ENCODE data around the gene SPOCK1. TPM values are rescaled to one million over a fixed set of nuclear protein-coding genes. Genes with fewer than 3 reads are reported as not detected.

Gene SPOCK1
- polyA plus RNA-seq, 3 donors, result 1.8 to 5.7 (median 2.1) TPM

GRCh38 chr5:137481596-137481995 lies 17.5 kb downstream of the SPOCK1 start:
- Mint-ChIP-seq H3K4me1 (no peaks in the 10 kb centered on the region), H3K27ac (no peak overlapping the region), H3K9me3 (peaks cover 0 to 1% (median 0%) of the 10 kb centered on the region in 7 donors), H3K4me3 (no peak overlapping the region), H3K36me3 (peaks cover 0 to 1% of the 10 kb centered on the region in 2 donors), H3K27me3 (ENCODE audit: low read depth in 3 of 3) (peaks cover 0 to 1% (median under 1%) of the 10 kb centered on the region in 3 donors)
- Histone ChIP-seq H2AFZ (ENCODE audit: insufficient read depth, low read depth, low read length, poor library complexity, severe bottlenecking) (no peak overlapping the region), H3K4me2 (replicated peaks; ENCODE audit: extremely low read depth, low read length, poor library complexity, severe bottlenecking) (no peak overlapping the region), H3K9ac (ENCODE audit: insufficient read depth, low read length, poor library complexity, severe bottlenecking) (no peak overlapping the region), H3K79me2 (ENCODE audit: insufficient read depth, low read length) (no peaks in the 10 kb centered on the region), H3K27ac (ENCODE audit: low read depth in 1 of 2, low read length in 2 of 2) (no peak overlapping the region), H3K27me3 (ENCODE audit: control insufficient read depth in 2 of 2, insufficient read depth in 2 of 2, low read length in 2 of 2) (no peaks in the 10 kb centered on the region), H3K9me3 (replicated peaks in 1 of 2; ENCODE audit: control insufficient read depth in 1 of 2, insufficient read depth in 1 of 2, low read length in 2 of 2) (no peaks in the 10 kb centered on the region), H3K4me1 (ENCODE audit: control insufficient read depth in 1 of 2, insufficient read depth in 2 of 2, low read length in 2 of 2) (peaks cover 2 to 5% of the 10 kb centered on the region in 2 donors), H4K20me1 (ENCODE audit: insufficient read depth, low read length) (no peaks in the 10 kb centered on the region), H3K4me3 (replicated peaks in 1 of 3; ENCODE audit: low read depth in 2 of 3, low read length in 3 of 3) (no peak overlapping the region), H3K36me3 (replicated peaks in 1 of 2; ENCODE audit: control insufficient read depth in 1 of 2, insufficient read depth in 2 of 2, low read length in 2 of 2) (no peaks in the 10 kb centered on the region)
- intact Hi-C loops (cut with micrococcal nuclease), result no loop called here
- TF ChIP-seq CTCF (IDR thresholded peaks at IDR 0.05), result no peak
- DNase-seq, result no peak
- WGBS (ENCODE audit: insufficient coverage), result no CpG with 5 or more reads among the region's 4 CpGs

GRCh38 chr5:137478043-137478442 lies 21.1 kb downstream of the SPOCK1 start:
- H3K79me2 ChIP-seq (ENCODE audit: insufficient read depth, low read length), result no peaks in the 10 kb centered on the region
- Mint-ChIP-seq H3K9me3 (peaks cover 0 to 3% (median 0%) of the 10 kb centered on the region in 7 donors), H3K4me1 (no peaks in the 10 kb centered on the region), H3K4me3 (no peak overlapping the region), H3K36me3 (no peaks in the 10 kb centered on the region), H3K27me3 (ENCODE audit: low read depth in 3 of 3) (peaks cover 0 to 1% (median 1%) of the 10 kb centered on the region in 3 donors), H3K27ac (no peak overlapping the region)
- H3K27me3 ChIP-seq (ENCODE audit: control insufficient read depth in 2 of 2, insufficient read depth in 2 of 2, low read length in 2 of 2), result no peaks in the 10 kb centered on the region
- H3K4me1 ChIP-seq (ENCODE audit: control insufficient read depth in 1 of 2, insufficient read depth in 2 of 2, low read length in 2 of 2), result peaks cover 2 to 5% of the 10 kb centered on the region in 2 donors
- no peak overlapping the region for H3K27ac ChIP-seq (ENCODE audit: low read depth in 1 of 2, low read length in 2 of 2)
- intact Hi-C loops (cut with micrococcal nuclease), result no loop called here
- no peaks in the 10 kb centered on the region for H3K9me3 ChIP-seq (replicated peaks in 1 of 2; ENCODE audit: control insufficient read depth in 1 of 2, insufficient read depth in 1 of 2, low read length in 2 of 2)
- no peaks in the 10 kb centered on the region for H4K20me1 ChIP-seq (ENCODE audit: insufficient read depth, low read length)
- no peak for DNase-seq
- no peak for TF ChIP-seq CTCF (IDR thresholded peaks at IDR 0.05)
- no peak overlapping the region for H3K4me3 ChIP-seq (replicated peaks in 1 of 3; ENCODE audit: low read depth in 2 of 3, low read length in 3 of 3)
- no peak overlapping the region for H3K9ac ChIP-seq (ENCODE audit: insufficient read depth, low read length, poor library complexity, severe bottlenecking)
- WGBS (ENCODE audit: insufficient coverage), result 72% methylated on average over 2 of the region's 3 CpGs
- no peak overlapping the region for H2AFZ ChIP-seq (ENCODE audit: insufficient read depth, low read depth, low read length, poor library complexity, severe bottlenecking)
- H3K36me3 ChIP-seq (replicated peaks in 1 of 2; ENCODE audit: control insufficient read depth in 1 of 2, insufficient read depth in 2 of 2, low read length in 2 of 2), result no peaks in the 10 kb centered on the region
- no peak overlapping the region for H3K4me2 ChIP-seq (replicated peaks; ENCODE audit: extremely low read depth, low read length, poor library complexity, severe bottlenecking)
